Choroid plexus epithelial cell (primary cell): ENCODE data around the gene MYO9A.

ENCODE experiments used
- DNase-seq: peaks from one replicate; pipeline ENCODE4 v3.0.0-alpha.2; 2010; ENCODE audit warnings: low read depth
- H3K4me3 ChIP-seq: 2 replicates; pipeline ENCODE4 v1.5.1; 2011; ENCODE audit warnings: low read depth, mild to moderate bottlenecking, control low read depth, low read length, moderate library complexity
- TF ChIP-seq, protein P1 (sequence below): conservative IDR thresholded peaks from 2 replicates; pipeline ENCODE4 v1.5.1; 2011; ENCODE audit warnings: low read depth, mild to moderate bottlenecking, control low read depth, inconsistent platforms, low read length, moderate library complexity

MYO9A gene

DNA sequence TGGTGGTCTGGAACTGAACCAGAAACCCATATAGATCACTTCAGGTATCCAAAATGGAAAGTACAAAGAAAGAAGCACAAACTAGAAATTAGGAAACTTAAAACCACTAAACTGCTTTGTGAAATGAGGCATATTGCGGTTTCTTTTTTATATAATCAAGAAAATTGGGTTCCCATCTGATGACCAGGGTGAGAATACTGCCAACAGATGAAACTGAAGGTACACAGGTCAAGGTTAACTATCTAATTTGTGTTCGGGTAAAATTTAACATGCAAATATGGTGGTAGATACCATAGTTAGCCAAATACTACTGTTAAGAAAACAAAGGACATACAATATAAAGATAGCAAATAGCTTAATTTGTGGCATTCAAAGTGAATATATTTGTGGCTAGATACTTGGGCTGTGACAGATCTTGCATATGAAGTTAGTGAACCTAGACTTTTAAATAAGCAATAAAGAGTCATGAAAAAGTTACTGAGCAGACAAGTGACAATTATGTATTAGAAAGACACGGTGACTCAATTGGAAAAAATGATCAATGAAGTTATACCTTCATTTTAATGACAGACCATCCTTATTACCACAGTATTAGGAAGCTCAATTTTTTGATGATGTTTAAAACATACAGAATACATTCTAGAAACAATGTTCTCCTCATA is 180.2 kb downstream of the MYO9A start:
- H3K4me3 ChIP-seq, result no peak overlapping the region
- TF ChIP-seq, protein P1, sequence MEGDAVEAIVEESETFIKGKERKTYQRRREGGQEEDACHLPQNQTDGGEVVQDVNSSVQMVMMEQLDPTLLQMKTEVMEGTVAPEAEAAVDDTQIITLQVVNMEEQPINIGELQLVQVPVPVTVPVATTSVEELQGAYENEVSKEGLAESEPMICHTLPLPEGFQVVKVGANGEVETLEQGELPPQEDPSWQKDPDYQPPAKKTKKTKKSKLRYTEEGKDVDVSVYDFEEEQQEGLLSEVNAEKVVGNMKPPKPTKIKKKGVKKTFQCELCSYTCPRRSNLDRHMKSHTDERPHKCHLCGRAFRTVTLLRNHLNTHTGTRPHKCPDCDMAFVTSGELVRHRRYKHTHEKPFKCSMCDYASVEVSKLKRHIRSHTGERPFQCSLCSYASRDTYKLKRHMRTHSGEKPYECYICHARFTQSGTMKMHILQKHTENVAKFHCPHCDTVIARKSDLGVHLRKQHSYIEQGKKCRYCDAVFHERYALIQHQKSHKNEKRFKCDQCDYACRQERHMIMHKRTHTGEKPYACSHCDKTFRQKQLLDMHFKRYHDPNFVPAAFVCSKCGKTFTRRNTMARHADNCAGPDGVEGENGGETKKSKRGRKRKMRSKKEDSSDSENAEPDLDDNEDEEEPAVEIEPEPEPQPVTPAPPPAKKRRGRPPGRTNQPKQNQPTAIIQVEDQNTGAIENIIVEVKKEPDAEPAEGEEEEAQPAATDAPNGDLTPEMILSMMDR, result no peak
- no peak for DNase-seq

DNA sequence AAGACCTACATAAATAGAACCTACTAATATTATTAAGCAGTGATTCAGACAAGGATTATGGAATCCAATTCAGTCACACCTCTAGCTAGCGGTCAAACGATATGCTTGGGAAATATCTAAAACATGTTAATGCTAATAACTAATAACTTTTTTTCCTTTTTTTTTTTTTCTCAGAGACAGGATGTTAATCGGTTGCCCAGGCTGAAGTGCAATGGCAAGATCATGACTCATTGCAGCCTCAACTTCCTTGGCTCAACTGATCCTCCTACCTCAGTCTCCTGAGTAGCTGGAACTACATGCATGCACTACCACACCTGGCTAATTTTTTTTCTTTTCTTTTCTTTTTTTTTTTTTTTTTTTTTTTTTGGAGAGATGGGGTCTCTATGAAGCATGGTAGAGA is 183.5 kb downstream of the MYO9A start:
- H3K4me3 ChIP-seq, result no peak overlapping the region
- DNase-seq, result no peak
- TF ChIP-seq, protein P1, result no peak

DNA sequence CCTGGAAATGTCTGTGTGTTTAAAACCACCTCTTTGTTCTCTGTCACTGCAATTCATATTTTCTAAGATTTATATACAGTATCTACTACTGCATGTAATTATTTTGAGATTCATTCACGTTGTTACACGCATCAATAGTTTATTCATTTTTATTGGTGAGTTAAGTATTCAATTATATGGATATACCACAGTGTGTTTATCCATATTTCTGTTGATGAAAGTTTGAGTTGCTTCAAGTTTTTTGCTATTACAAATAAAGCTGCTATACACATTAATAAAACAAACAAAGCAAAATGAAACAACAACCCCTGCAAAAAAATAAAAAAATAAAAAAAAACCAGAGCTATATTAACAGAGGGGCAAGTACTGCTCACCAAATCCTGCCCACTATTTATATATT is 185.3 kb downstream of the MYO9A start:
- TF ChIP-seq, protein P1, result no peak
- no peak for DNase-seq
- no peak overlapping the region for H3K4me3 ChIP-seq

DNA sequence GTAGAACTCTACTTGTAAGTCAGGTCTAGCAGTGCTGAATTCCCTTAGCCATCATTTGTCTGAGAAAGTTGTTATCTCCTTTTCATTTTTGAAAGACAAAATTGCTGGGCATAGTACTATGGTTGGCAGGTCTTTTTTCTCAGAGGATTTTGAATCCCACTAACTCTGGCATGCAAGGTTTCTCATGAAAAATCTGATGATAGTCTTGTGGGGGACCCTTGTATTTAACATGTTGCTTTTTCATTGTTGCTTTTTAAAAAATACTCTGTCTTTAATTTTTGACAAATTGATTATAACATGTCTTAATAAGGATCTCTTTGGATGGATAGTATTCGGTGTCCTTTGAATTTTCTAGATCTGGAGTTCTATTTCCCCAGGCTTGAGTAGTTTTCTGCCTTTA is 186.7 kb downstream of the MYO9A start:
- H3K4me3 ChIP-seq, result no peak overlapping the region
- no peak for DNase-seq

DNA sequence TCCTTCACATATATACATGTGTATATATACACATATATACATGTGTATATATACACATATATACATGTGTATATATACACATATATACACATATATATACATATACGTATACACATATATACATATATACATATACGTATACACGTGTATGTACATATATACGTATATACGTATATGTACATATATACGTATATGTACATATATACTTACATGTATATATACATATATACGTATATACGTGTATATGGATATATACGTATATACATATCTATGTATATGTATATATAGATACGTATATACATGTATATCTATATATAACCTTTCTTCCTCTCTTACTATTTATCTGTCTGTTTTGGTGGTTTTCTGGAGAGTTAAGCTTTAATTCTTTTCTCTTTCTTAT is 192.8 kb downstream of the MYO9A start:
- TF ChIP-seq, protein P1, result no peak
- DNase-seq, result no peak
- H3K4me3 ChIP-seq, result no peak overlapping the region

More for the DNA sequence above, 186.7 kb downstream of the MYO9A start:
- TF ChIP-seq, protein P1, result no peak

DNA sequence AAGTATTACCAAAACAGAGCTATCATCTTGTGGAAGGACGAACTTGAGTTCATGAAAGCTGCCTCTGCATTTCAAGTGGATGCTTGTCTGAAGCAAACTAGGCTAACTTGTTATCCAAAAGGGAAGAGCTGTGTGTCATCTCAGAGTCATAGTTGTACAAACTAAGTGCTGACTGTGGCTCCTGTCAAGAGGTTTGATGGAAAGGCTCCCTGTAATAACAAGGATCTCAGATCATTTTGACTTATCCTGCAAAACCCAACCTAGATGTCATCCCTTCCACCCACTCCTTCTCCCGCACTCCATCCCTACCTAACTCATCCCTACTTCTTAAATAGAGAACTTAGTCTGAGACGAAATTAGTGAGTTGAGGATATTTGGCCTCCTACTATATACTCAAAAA is 196.8 kb downstream of the MYO9A start:
- TF ChIP-seq, protein P1, result no peak
- no peak for DNase-seq

DNA sequence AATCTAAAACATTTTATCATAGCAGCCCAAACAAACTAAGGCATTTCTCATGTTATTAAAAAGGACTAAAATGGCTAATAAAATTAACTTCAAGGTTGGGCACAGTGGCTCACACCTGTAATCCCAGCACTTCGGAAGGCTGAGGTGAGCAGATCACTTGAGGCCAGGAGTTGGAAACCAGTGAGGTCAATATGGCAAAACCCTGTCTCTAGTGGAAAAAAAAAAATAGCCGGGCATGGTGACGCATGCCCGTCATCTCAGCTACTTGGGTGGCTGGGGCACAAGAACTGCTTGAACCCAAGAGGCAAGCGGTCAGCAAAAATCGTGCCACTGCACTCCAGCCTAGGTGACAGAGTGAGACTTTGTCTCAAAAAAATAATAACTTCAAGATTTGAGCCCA is 197.4 kb downstream of the MYO9A start:
- TF ChIP-seq, protein P1, result no peak
- DNase-seq, result no peak
- no peak overlapping the region for H3K4me3 ChIP-seq

More for the DNA sequence above, 196.8 kb downstream of the MYO9A start:
- no peak overlapping the region for H3K4me3 ChIP-seq
